Measurements from ENCODE around the gene TMEM86A.

DNA sequence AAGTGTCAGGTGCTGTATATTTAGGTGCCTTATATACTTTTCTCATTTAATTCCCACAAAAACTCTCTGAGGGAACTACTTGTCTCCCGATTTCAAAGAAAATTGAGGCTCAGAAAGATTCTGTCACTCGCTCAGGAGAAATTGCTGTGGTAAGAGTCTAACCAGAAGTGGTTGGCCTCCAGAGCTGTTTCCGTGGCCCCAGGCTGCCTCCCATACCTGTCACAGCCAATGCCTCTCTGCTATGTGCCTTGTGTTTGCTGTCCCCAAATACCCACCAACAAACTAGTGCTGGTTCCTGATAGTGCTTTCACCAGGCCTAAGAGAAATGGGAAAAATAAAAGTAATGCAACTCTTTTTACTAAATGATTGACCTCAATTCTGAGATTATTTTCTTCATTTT, 21.0 kb upstream of the TMEM86A start:
- TF ChIP-seq, protein P1, sequence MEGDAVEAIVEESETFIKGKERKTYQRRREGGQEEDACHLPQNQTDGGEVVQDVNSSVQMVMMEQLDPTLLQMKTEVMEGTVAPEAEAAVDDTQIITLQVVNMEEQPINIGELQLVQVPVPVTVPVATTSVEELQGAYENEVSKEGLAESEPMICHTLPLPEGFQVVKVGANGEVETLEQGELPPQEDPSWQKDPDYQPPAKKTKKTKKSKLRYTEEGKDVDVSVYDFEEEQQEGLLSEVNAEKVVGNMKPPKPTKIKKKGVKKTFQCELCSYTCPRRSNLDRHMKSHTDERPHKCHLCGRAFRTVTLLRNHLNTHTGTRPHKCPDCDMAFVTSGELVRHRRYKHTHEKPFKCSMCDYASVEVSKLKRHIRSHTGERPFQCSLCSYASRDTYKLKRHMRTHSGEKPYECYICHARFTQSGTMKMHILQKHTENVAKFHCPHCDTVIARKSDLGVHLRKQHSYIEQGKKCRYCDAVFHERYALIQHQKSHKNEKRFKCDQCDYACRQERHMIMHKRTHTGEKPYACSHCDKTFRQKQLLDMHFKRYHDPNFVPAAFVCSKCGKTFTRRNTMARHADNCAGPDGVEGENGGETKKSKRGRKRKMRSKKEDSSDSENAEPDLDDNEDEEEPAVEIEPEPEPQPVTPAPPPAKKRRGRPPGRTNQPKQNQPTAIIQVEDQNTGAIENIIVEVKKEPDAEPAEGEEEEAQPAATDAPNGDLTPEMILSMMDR (IDR thresholded peaks at IDR 0.05), result no peak
- no peak for TF ChIP-seq POLR2A (IDR thresholded peaks at IDR 0.05)
- no peak for TF ChIP-seq EP300 (IDR thresholded peaks at IDR 0.05)
